Measurements from ENCODE around the gene GPHN.

GPHN gene

GRCh38 chr14:66603945-66604344 is 96.0 kb downstream of the GPHN start:
- DNase-seq = no peak

GRCh38 chr14:66606826-66607225 is 98.9 kb downstream of the GPHN start:
- DNase-seq = peak; percentile 17

GRCh38 chr14:66610154-66610563 is 102.2 kb downstream of the GPHN start:
- DNase-seq = peak; percentile 38

- no peak for DNase-seq
Measured at GRCh38 chr14:66613344-66613743, 105.4 kb downstream of the GPHN start.

DNA sequence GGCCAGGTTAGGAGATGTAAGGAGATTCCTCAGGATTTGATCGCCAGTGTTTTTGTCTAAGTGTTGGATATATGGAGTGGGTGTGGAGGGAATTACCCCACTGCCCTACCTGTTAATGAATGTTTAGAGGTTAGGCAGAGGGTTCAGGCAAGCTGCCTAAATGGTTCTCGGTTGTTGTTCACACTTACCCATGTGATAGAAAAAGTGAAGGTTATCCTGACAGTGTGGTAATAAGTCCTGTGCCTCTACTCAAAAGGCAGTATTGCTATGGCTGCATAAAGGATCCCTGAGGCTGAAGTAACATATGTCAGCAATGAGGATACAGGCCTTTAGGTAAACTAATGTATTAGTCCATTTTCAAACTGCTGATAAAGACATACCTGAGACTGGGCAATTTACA is 112.0 kb downstream of the GPHN start:
- no peak for DNase-seq

GRCh38 chr14:66623838-66624237 is 115.9 kb downstream of the GPHN start:
- no peak for DNase-seq

DNA sequence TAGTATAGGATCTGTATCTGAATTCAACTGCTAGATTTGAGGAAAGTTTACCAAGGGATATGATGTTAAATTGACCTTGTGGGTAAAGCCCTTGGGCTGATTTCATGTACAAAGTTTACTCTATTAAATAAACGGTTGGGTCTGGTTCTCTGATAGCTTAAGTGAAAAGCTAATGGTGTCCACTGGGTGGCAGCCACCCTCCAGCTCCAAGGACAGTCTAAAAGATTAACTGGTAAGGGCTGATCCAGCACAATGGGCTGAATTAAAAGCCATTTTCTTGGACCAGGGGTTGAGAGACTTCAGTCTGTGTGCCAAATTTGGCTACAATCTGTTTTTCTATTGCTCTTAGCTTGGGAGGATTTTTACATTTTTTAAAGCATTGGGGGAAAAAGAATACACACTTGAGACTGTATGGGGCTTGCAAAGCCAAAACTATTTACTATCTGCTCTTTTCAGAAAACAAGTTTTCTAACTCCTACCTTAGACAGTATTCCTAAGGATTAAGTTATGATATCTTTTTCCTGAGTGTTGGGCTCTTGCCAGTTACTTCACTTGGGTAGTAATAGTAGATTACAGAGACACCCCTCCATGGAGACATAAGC is 116.5 kb downstream of the GPHN start:
- DNase-seq = peak; percentile 34

GRCh38 chr14:66628636-66629035 is 120.7 kb downstream of the GPHN start:
- no peak for DNase-seq

DNA sequence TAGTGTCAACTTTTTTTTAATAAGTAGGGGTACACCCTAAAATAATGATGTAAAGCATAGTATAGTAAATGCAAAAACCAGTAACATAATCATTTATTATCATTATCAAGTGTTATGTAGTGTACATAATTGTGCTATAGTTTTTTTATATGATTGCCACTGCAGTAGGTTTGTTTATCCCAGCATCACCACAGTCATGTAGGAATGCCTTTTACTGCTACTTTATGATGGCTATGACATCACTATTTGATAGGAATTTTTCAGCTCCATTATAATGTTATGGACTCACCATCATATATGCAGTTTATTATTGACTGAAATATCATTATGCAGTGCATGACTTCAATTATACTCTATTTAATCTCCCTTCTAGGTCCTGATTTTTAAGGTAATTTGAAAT is 121.6 kb downstream of the GPHN start:
- DNase-seq = no peak

DNA sequence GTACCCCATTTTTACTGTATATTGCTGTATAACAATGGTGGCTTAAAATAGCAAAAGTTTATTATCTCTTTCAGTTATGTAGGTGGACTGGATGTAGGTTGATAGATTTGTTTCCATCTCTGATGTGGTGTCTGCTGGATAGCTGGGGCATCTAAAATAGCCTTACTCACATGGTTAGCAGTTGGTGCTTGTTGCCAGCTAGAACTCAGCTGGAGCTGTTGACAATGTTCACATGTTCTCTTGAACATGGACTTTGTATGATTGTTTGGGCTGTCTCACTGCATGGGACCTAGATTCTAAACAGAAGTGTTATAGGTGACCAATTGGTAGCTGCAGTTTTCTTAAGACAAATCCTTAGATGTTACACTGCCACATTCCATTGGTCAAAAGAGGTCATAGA is 126.9 kb downstream of the GPHN start:
- DNase-seq = no peak

DNA sequence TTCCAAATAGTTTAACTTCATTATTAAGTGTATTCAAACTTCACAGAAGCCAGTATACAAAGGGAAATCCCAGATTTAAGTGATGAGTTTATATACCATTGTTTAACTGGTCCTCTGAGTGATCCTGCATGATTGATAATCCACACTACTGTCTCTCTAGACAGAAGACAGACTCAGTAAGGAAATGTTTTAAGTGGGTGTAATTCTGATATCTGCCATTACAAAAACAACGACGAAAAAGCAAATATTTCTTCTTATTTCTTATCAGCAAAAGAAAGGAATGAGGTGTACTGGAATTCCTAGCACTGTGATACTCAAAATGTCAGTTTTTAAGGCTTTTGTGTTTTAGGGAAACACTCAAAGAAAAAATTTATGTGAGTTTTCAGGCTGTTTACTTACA is 127.5 kb downstream of the GPHN start:
- DNase-seq = no peak

- DNase-seq = no peak
Measured at GRCh38 chr14:66636240-66636639, 128.3 kb downstream of the GPHN start.

DNA sequence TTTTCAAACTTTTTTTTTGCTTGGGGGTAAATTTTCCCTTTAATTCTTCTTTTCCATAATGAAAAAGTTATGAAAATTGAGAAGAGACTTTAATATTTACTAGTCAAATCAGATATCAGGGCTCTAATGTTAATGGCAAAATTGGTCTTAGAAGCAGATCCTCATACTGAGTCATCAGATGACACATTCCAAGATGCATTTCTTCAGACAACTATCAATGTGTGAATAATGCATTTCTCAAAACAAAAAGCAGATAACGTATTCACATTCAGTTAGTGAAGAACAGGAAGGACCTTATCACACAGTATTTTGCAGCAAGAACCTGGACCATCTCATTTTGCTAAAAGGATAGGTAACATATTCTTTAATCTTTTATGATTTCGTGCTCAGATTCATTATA is 130.7 kb downstream of the GPHN start:
- peak; percentile 11 for DNase-seq

GRCh38 chr14:66641861-66642635 is 134.1 kb downstream of the GPHN start:
- DNase-seq = no peak

GRCh38 chr14:66643344-66643743 is 135.4 kb downstream of the GPHN start:
- no peak for DNase-seq

DNA sequence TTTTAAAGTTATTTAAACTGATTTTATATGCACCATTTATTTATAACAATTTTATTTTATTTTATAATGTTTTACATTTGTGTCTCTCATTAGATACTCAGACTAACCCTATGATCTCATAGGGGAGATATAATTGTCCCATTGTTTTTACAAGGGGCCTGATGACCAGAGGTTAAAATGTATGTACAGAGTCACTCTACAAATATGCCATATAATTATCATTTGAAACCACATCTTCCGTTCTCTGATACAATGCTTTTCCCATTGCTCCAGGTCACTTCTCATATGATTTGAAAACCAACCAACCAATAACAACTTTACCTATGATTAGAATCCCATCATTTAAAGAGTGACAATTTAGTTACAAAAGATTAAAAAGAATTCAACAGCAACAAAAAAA is 137.8 kb downstream of the GPHN start:
- no peak for DNase-seq

GRCh38 chr14:66649498-66649897 is 141.6 kb downstream of the GPHN start:
- DNase-seq = peak; percentile 83

DNA sequence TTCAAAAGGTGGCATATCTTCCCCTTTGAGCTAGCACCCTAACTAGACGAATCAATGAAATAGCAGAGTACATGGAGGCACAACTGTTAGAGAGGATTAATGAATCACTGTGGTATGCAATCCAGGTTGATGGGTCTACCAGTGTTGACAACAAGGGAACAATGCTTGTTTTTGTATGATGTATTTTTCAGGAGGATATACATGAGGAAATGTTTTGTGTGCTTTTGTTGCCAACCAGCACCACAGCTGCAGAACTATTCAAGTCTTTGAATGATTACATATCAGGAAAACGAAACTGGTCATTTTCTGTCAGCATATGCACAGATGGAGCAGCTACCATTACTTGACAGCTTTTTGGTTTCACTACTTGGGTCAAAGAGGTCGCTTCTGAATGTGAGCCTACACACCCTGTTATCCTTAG is 142.6 kb downstream of the GPHN start:
- DNase-seq = peak; percentile 78

- no peak for DNase-seq
Measured at GRCh38 chr14:66651536-66652220, 143.7 kb downstream of the GPHN start.

- no peak for DNase-seq
Measured at GRCh38 chr14:66652525-66653106, 144.7 kb downstream of the GPHN start.

DNA sequence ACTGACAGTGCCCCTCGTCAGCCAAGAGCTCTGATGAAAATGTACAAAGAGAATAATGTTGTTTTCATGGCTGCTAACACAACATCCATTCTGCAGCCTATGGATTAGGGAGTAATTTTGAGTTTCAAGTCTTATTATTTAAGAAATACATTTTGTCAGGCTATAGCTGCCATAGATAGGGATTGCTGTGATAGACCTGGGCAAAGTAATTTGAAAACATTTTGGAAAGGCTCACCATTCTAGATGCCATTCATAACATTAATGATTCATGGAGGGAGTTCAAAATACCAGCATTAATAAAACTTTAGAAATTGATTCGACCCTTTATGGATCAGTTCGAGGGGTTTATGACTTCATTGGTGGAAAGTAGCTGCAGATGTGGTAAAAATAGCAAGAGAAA is 149.8 kb downstream of the GPHN start:
- no peak for DNase-seq

GRCh38 chr14:66662374-66662773 is 154.4 kb downstream of the GPHN start:
- no peak for DNase-seq

DNA sequence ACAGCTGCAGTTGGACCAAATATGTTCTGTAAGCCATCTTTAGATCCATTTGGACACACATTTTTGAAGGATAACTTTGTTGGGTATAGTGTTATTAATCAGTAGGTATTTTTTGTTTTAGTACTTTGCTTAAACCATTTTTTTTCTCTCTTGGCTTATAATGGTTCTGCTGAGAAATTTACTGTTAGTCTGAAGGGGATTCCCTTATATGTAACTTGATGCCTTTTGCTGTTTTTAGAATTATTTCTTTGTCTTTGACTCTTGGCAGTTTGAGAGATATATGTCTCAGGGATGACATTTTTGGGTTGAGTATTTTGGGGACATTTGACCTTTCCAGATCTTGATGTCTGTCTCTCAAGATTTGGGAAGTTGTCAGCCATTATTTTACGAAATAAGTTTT is 169.8 kb downstream of the GPHN start:
- DNase-seq = no peak

GRCh38 chr14:66680216-66680615 is 172.3 kb downstream of the GPHN start:
- DNase-seq = no peak
